ENCODE results near the gene CHRM3.

The CHRM3 gene

GRCh38 chr1:239417986-239418640, 31.7 kb downstream of the CHRM3 start:
- no peak overlapping the region for H3K9ac ChIP-seq (ENCODE audit: low read depth, low read length)
- H3K4me1 ChIP-seq (ENCODE audit: control insufficient read depth, insufficient read depth, low read length), result no peaks in the 10 kb centered on the region
- H3K9me3 ChIP-seq (ENCODE audit: control insufficient read depth, insufficient read depth, low read length), result no peaks in the 10 kb centered on the region
- H3K4me3 ChIP-seq (ENCODE audit: low read depth, low read length), result no peak overlapping the region
- no peaks in the 10 kb centered on the region for H3K36me3 ChIP-seq (ENCODE audit: control insufficient read depth, insufficient read depth, low read length)
- no peaks in the 10 kb centered on the region for H3K27me3 ChIP-seq (ENCODE audit: control insufficient read depth, insufficient read depth, low read length)

GRCh38 chr1:239418681-239419080, 32.3 kb downstream of the CHRM3 start:
- Histone ChIP-seq H3K9ac (ENCODE audit: low read depth, low read length) (no peak overlapping the region), H3K9me3 (ENCODE audit: control insufficient read depth, insufficient read depth, low read length) (no peaks in the 10 kb centered on the region), H3K4me1 (ENCODE audit: control insufficient read depth, insufficient read depth, low read length) (no peaks in the 10 kb centered on the region), H3K27me3 (ENCODE audit: control insufficient read depth, insufficient read depth, low read length) (no peaks in the 10 kb centered on the region), H3K4me3 (ENCODE audit: low read depth, low read length) (no peak overlapping the region), H3K36me3 (ENCODE audit: control insufficient read depth, insufficient read depth, low read length) (no peaks in the 10 kb centered on the region)

- Histone ChIP-seq H3K9me3 (ENCODE audit: control insufficient read depth, insufficient read depth, low read length) (no peaks in the 10 kb centered on the region), H3K4me1 (ENCODE audit: control insufficient read depth, insufficient read depth, low read length) (no peaks in the 10 kb centered on the region)
Observed at GRCh38 chr1:239421811-239422210, 35.4 kb downstream of the CHRM3 start.

DNA sequence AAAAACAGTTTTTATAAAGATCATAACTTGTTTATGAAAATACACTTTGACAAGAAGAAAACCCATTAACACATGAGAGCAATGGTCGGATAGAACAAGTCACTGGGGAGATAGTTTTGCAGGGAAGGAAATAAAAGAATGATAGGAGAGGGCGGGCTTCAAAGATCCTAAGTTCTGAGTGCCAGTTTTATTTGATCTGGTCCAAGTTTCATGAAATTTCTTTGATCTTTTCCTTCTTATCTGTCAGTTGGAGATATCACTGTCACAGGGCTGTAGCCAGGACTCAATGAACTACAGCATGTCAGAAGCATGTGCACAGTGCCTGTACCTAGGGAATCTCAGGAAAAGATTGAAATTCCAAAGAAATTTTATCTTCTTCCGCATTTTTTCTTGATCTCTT, 36.5 kb downstream of the CHRM3 start:
- H3K27me3 ChIP-seq (ENCODE audit: control insufficient read depth, insufficient read depth, low read length), result no peaks in the 10 kb centered on the region
- H3K9me3 ChIP-seq (ENCODE audit: control insufficient read depth, insufficient read depth, low read length), result no peaks in the 10 kb centered on the region
- H3K4me3 ChIP-seq (ENCODE audit: low read depth, low read length), result no peak overlapping the region
- no peaks in the 10 kb centered on the region for H3K36me3 ChIP-seq (ENCODE audit: control insufficient read depth, insufficient read depth, low read length)
- H3K9ac ChIP-seq (ENCODE audit: low read depth, low read length), result no peak overlapping the region
- no peaks in the 10 kb centered on the region for H3K4me1 ChIP-seq (ENCODE audit: control insufficient read depth, insufficient read depth, low read length)

More at GRCh38 chr1:239421811-239422210, 35.4 kb downstream of the CHRM3 start:
- no peak overlapping the region for H3K9ac ChIP-seq (ENCODE audit: low read depth, low read length)
- no peaks in the 10 kb centered on the region for H3K27me3 ChIP-seq (ENCODE audit: control insufficient read depth, insufficient read depth, low read length)
- H3K36me3 ChIP-seq (ENCODE audit: control insufficient read depth, insufficient read depth, low read length), result no peaks in the 10 kb centered on the region
- H3K4me3 ChIP-seq (ENCODE audit: low read depth, low read length), result no peak overlapping the region

- H3K4me3 ChIP-seq (ENCODE audit: low read depth, low read length), result no peak overlapping the region
Observed at GRCh38 chr1:239426821-239427475, 40.6 kb downstream of the CHRM3 start.

GRCh38 chr1:239427712-239428111, 41.3 kb downstream of the CHRM3 start:
- H3K4me1 ChIP-seq (ENCODE audit: control insufficient read depth, insufficient read depth, low read length), result no peaks in the 10 kb centered on the region
- no peak overlapping the region for H3K9ac ChIP-seq (ENCODE audit: low read depth, low read length)
- no peak overlapping the region for H3K4me3 ChIP-seq (ENCODE audit: low read depth, low read length)
- H3K9me3 ChIP-seq (ENCODE audit: control insufficient read depth, insufficient read depth, low read length), result no peaks in the 10 kb centered on the region
- H3K27me3 ChIP-seq (ENCODE audit: control insufficient read depth, insufficient read depth, low read length), result no peaks in the 10 kb centered on the region
- no peaks in the 10 kb centered on the region for H3K36me3 ChIP-seq (ENCODE audit: control insufficient read depth, insufficient read depth, low read length)

More at GRCh38 chr1:239426821-239427475, 40.6 kb downstream of the CHRM3 start:
- Histone ChIP-seq H3K36me3 (ENCODE audit: control insufficient read depth, insufficient read depth, low read length) (no peaks in the 10 kb centered on the region), H3K4me1 (ENCODE audit: control insufficient read depth, insufficient read depth, low read length) (no peaks in the 10 kb centered on the region), H3K9me3 (ENCODE audit: control insufficient read depth, insufficient read depth, low read length) (no peaks in the 10 kb centered on the region), H3K27me3 (ENCODE audit: control insufficient read depth, insufficient read depth, low read length) (no peaks in the 10 kb centered on the region), H3K9ac (ENCODE audit: low read depth, low read length) (no peak overlapping the region)

- no peaks in the 10 kb centered on the region for H3K36me3 ChIP-seq (ENCODE audit: control insufficient read depth, insufficient read depth, low read length)
- H3K9me3 ChIP-seq (ENCODE audit: control insufficient read depth, insufficient read depth, low read length), result no peaks in the 10 kb centered on the region
- no peak overlapping the region for H3K4me3 ChIP-seq (ENCODE audit: low read depth, low read length)
- no peaks in the 10 kb centered on the region for H3K4me1 ChIP-seq (ENCODE audit: control insufficient read depth, insufficient read depth, low read length)
- H3K27me3 ChIP-seq (ENCODE audit: control insufficient read depth, insufficient read depth, low read length), result no peaks in the 10 kb centered on the region
- H3K9ac ChIP-seq (ENCODE audit: low read depth, low read length), result no peak overlapping the region
Observed at GRCh38 chr1:239428120-239428710, 41.8 kb downstream of the CHRM3 start.

DNA sequence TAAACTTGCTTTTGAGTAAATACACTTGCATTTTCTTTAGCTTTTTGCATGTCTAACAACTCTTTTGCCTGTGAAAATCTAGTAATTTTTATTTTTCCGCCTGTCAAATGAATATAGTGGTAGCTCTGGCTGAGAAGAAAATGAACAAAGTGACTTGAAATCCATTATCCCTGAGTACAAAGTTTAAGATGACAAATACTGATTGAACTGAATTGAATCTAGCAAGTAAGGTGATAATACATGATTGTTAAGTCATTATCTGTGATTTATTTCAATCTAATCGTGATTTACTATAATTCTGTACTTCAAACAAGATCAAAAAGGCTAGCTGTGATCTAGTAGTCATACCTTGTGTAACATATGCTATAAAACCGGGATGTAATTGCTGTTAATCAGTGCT, 42.8 kb downstream of the CHRM3 start:
- H3K27me3 ChIP-seq (ENCODE audit: control insufficient read depth, insufficient read depth, low read length), result no peaks in the 10 kb centered on the region
- H3K36me3 ChIP-seq (ENCODE audit: control insufficient read depth, insufficient read depth, low read length), result no peaks in the 10 kb centered on the region
- no peaks in the 10 kb centered on the region for H3K4me1 ChIP-seq (ENCODE audit: control insufficient read depth, insufficient read depth, low read length)
- no peaks in the 10 kb centered on the region for H3K9me3 ChIP-seq (ENCODE audit: control insufficient read depth, insufficient read depth, low read length)
- no peak overlapping the region for H3K4me3 ChIP-seq (ENCODE audit: low read depth, low read length)
- H3K9ac ChIP-seq (ENCODE audit: low read depth, low read length), result no peak overlapping the region

- no peak overlapping the region for H3K9ac ChIP-seq (ENCODE audit: low read depth, low read length)
- no peaks in the 10 kb centered on the region for H3K36me3 ChIP-seq (ENCODE audit: control insufficient read depth, insufficient read depth, low read length)
- no peak overlapping the region for H3K4me3 ChIP-seq (ENCODE audit: low read depth, low read length)
- H3K4me1 ChIP-seq (ENCODE audit: control insufficient read depth, insufficient read depth, low read length), result no peaks in the 10 kb centered on the region
- H3K9me3 ChIP-seq (ENCODE audit: control insufficient read depth, insufficient read depth, low read length), result no peaks in the 10 kb centered on the region
- no peaks in the 10 kb centered on the region for H3K27me3 ChIP-seq (ENCODE audit: control insufficient read depth, insufficient read depth, low read length)
Observed at GRCh38 chr1:239432255-239432654, 45.9 kb downstream of the CHRM3 start.

- no peaks in the 10 kb centered on the region for H3K9me3 ChIP-seq (ENCODE audit: control insufficient read depth, insufficient read depth, low read length)
- H3K9ac ChIP-seq (ENCODE audit: low read depth, low read length), result no peak overlapping the region
- no peaks in the 10 kb centered on the region for H3K36me3 ChIP-seq (ENCODE audit: control insufficient read depth, insufficient read depth, low read length)
- no peak overlapping the region for H3K4me3 ChIP-seq (ENCODE audit: low read depth, low read length)
- no peaks in the 10 kb centered on the region for H3K27me3 ChIP-seq (ENCODE audit: control insufficient read depth, insufficient read depth, low read length)
- no peaks in the 10 kb centered on the region for H3K4me1 ChIP-seq (ENCODE audit: control insufficient read depth, insufficient read depth, low read length)
Observed at GRCh38 chr1:239434181-239434580, 47.8 kb downstream of the CHRM3 start.

All from iPS-15b (cell line).